HepG2 (cell line): ENCODE results near the gene KDM7A. TPM values are rescaled to one million over a fixed set of nuclear protein-coding genes. Genes with fewer than 3 reads are reported as not detected.

Experiments used
- ATAC-seq: fragments of 200-7000 bp; cut with Tn5 transposase; 3 replicates; pipeline ENCODE4 v1.9.1; 2020; ENCODE audit warnings: mild to moderate bottlenecking, moderate library complexity
- BruUV-seq: library from RNA; stranded (reverse); fragments of 400-500 nt; replicated peaks from 2 replicates; lab custom pipeline; 2021; lab: Mats Ljungman, UMichigan
- CTCF ChIA-PET: fragments of 300-600 bp; formaldehyde crosslinking; extraction: SDS; loops from one replicate; lab custom pipeline; 2021; ENCODE audit warnings: low total read pairs, inconsistent platforms, low intra/inter-chr PET ratio; lab: Yijun Ruan, JAX
- POLR2A ChIA-PET: fragments of 350-600 bp; sonication (Branson Sonifier 250); formaldehyde crosslinking; loops from one replicate; lab custom pipeline; 2020; ENCODE audit warnings: antibody characterized with exemption, inconsistent platforms; lab: Yijun Ruan, JAX
- DNase-seq: peaks from one replicate; pipeline ENCODE4 v3.0.0-alpha.2; 2015; ENCODE audit warnings: low spot score
- FAIRE-seq: peaks from 3 replicates; lab custom pipeline; 2011; peaks lifted over from hg19 to GRCh38; lab: Jason Lieb, UNC
- H2AFZ ChIP-seq: one replicate; pipeline ENCODE4 v1.6.1; 2011; ENCODE audit warnings: low read length, inconsistent platforms
- H3K27ac ChIP-seq: fragments of 300-600 bp; 3 replicates; pipeline ENCODE4 v1.8.0; 2011; ENCODE audit warnings: mixed run types, mild to moderate bottlenecking, mixed read lengths, low read length, inconsistent platforms; ENCODE audit not compliant: insufficient read depth; ENCODE audit errors: extremely low read length
- H3K27me3 ChIP-seq, 2 experiments: fragments of 200-600 bp in 1 of 2; 2 replicates in 1 of 2; 3 replicates in 1 of 2; pipeline versions ENCODE4 v1.6.0 to v1.8.0; 2011; ENCODE audit warnings: low read length in 2 of 2, mild to moderate bottlenecking in 2 of 2, moderate library complexity in 2 of 2, inconsistent platforms in 1 of 2; ENCODE audit not compliant: insufficient read depth in 2 of 2, control insufficient read depth in 1 of 2
- H3K36me3 ChIP-seq, 2 experiments: fragments of 200-600 bp in 1 of 2; replicated peaks in 1 of 2; 2 replicates in 1 of 2; 3 replicates in 1 of 2; pipeline versions ENCODE4 v1.5.1 to v1.8.0; 2011; ENCODE audit warnings: low read length in 2 of 2, inconsistent platforms in 1 of 2; ENCODE audit not compliant: insufficient read depth in 2 of 2, control insufficient read depth in 1 of 2
- H3K4me1 ChIP-seq: 2 replicates; pipeline ENCODE4 v1.5.1; 2012; ENCODE audit warnings: low read length, inconsistent platforms; ENCODE audit not compliant: insufficient read depth
- H3K4me2 ChIP-seq: 2 replicates; pipeline ENCODE4 v1.6.0; 2011; ENCODE audit warnings: low read depth, low read length, inconsistent platforms
- H3K4me3 ChIP-seq, 3 experiments: fragments of 200-600 bp in 1 of 3; sonication (generic), shearing (Covaris generic) in 1 of 3; replicated peaks in 1 of 3; 2 replicates each; pipeline ENCODE4 v1.5.1; 2011 to 2016; ENCODE audit warnings: low read length in 3 of 3, inconsistent platforms in 2 of 3, low read depth in 2 of 3, mild to moderate bottlenecking in 2 of 3, control low read depth in 1 of 3, mixed read lengths in 1 of 3; ENCODE audit not compliant: insufficient read depth in 1 of 3
- H3K79me2 ChIP-seq: one replicate; pipeline ENCODE4 v1.6.1; 2011; ENCODE audit warnings: low read length, inconsistent platforms; ENCODE audit not compliant: insufficient read depth
- H3K9ac ChIP-seq: 2 replicates; pipeline ENCODE4 v1.6.0; 2011; ENCODE audit warnings: mild to moderate bottlenecking, low read depth, low read length, inconsistent platforms; ENCODE audit not compliant: insufficient read depth
- H3K9me3 ChIP-seq: 2 replicates; pipeline ENCODE4 v1.5.1; 2012; ENCODE audit warnings: mild to moderate bottlenecking, low read length
- H4K20me1 ChIP-seq: 2 replicates; pipeline ENCODE4 v1.6.0; 2011; ENCODE audit warnings: inconsistent platforms, mild to moderate bottlenecking, low read length, moderate library complexity; ENCODE audit not compliant: insufficient read depth
- POLR2AphosphoS2 ChIP-seq: IDR thresholded peaks from 2 replicates; pipeline ENCODE4 v1.6.1; 2011; ENCODE audit warnings: low read depth, low read length, improper control_type of control experiment
- POLR2G ChIP-seq: fragments of 200-400 bp; formaldehyde crosslinking; IDR thresholded peaks from 2 replicates; pipeline ENCODE4 v1.6.1; 2018; ENCODE audit warnings: mild to moderate bottlenecking, low read depth, low read length, moderate library complexity
- RBM22 ChIP-seq: fragments of 200-400 bp; formaldehyde crosslinking; optimal IDR thresholded peaks from 2 replicates; pipeline ENCODE3; 2017; ENCODE audit warnings: mild to moderate bottlenecking, low read length, moderate library complexity
- SSRP1 ChIP-seq: IDR thresholded peaks from 2 replicates; pipeline ENCODE4 v1.6.1; 2016; ENCODE audit warnings: control low read depth
- ZBTB38 ChIP-seq: sonication (generic); formaldehyde crosslinking; IDR thresholded peaks from 2 replicates; pipeline ENCODE4 v1.5.1; 2020; ENCODE audit warnings: mild to moderate bottlenecking, missing genetic modification reagents
- WGBS: methylation state at CpG from one replicate; pipeline ENCODE4 v1.1.6; 2017; ENCODE audit warnings: low lambda C conversion rate; 5-methylcytosine and 5-hydroxymethylcytosine counted together
- in situ Hi-C: cut with HindIII; loops from 2 replicates; pipeline ENCODE4 v1.10.0; 2017; ENCODE audit warnings: low pct_unique_long_range_greater_than_20kb; ENCODE audit not compliant: extremely low pct_ligation_motif_present
- intact Hi-C: fragments of 100-400 bp; cut with micrococcal nuclease; formaldehyde crosslinking; loops from one replicate; pipeline ENCODE4 v1.10.0; 2022; ENCODE audit not compliant: unreplicated experiment
- polyA plus RNA-seq, 8 experiments: library from polyadenylated mRNA; depleted of rRNA in 3 of 8; stranded (reverse) in 7 of 8; unstranded in 1 of 8; fragments of >200 nt; fragmentation: Illumina TruSeq in 4 of 8; extraction: Trizol in 4 of 8; gene quantifications; 2 replicates each; pipeline versions ENCODE4 v1.2.1 to v1.2.3, GENCODE V29; 2011 to 2016; ENCODE audit warnings: low read depth in 4 of 8, missing spikeins in 1 of 8, mixed read lengths in 1 of 8; ENCODE audit not compliant: insufficient read depth in 1 of 8
- total RNA-seq, 5 experiments: library from RNA; depleted of rRNA; stranded (reverse); fragments of >200 nt; fragmentation: Illumina TruSeq; extraction: Trizol; gene quantifications; 2 replicates each; pipeline ENCODE4 v1.2.3, GENCODE V29; 2016; ENCODE audit warnings: low read depth in 1 of 5
- TF ChIP-seq, protein P1 (sequence below): sonication (generic); formaldehyde crosslinking; IDR thresholded peaks from 2 replicates; pipeline ENCODE4 v1.8.1; 2023; ENCODE audit warnings: mild to moderate bottlenecking, missing genetic modification reagents
- TF ChIP-seq, protein P2 (sequence below): sonication (generic); formaldehyde crosslinking; conservative IDR thresholded peaks from 2 replicates; pipeline ENCODE4 v1.8.0; 2022; ENCODE audit warnings: mild to moderate bottlenecking, moderate library complexity, missing genetic modification reagents

Gene KDM7A
- total and polyA plus RNA-seq, 2 of the 13 experiments (the other 11 are each of a cell fraction or from before 2014, with no cell fraction given): 10.8 to 16.8 TPM

DNA sequence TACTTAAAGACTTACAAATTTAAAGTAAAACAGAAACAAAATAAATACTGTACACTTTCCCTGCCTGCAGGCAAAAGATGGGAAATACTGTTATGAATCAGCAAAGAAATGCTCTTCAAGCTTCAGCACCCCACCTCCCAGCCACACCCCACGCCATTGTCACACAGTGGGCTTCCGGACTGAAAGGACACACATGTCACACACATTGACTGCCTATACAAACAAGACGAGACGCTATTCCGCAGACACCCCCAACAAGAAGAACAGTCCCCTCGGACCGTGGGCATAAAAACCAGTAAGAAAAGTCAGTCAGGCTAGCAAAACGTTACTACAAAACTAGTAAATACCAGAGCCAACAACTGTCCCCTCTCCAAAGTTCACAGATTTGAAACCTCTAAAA is 91.8 kb downstream of the KDM7A start:
- no peak overlapping the region for H3K4me2 ChIP-seq
- no peak overlapping the region for H3K27ac ChIP-seq
- no peak for DNase-seq
- 98% methylated on average over 8 of the region's 8 CpGs for WGBS
- no peak overlapping the region for H2AFZ ChIP-seq
- no peaks in the 10 kb centered on the region; the same call in 1 of the 2 replicates for H4K20me1 ChIP-seq
- CTCF ChIA-PET: no interaction called here
- no peak overlapping the region for H3K4me3 ChIP-seq
- H3K9me3 ChIP-seq: no peaks in the 10 kb centered on the region
- intact Hi-C loops (no loop called here), in situ Hi-C loops (loop anchor here (25.0 kb wide), 1 partner anchor 252 kb away; no protein-coding TSS in a partner anchor)
- no peak overlapping the region for H3K9ac ChIP-seq
- FAIRE-seq: no peak
- H3K79me2 ChIP-seq: no peaks in the 10 kb centered on the region
- H3K27me3 ChIP-seq: no peaks in the 10 kb centered on the region
- ATAC-seq: no peak
- H3K36me3 ChIP-seq: peaks cover 3 to 4% of the 10 kb centered on the region in 2 experiments; a peak in 3 of 5 replicates
- H3K4me1 ChIP-seq: peaks cover 13% of the 10 kb centered on the region
- no peak for TF ChIP-seq ZBTB38
- peak; percentile 15 for TF ChIP-seq RBM22
- no TSS peak for BruUV-seq
- POLR2A ChIA-PET: no interaction called here

DNA sequence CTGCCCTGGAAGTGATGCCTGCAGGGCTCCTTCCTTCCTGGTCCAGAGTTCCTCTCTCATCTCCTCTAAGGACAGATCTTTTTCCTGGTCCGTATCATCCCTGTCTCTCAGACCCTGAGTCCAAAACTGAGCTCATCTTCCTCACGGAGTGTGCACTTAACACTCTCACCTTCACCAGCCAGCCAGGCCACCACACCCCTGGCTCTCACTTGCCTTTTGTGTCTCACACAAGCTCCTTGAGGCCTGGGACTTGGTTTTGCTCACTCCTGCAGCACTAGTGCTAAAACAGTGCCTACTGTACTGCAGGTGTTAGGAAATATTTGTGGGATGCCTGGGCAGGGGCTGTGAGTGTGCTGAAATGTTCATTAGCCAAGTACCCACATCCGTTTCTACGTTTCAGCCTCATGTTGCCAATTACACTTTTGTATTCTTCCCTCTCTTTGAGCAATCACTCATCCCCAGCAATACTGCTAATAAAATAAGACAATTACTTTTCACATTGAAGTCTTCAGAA is 92.6 kb downstream of the KDM7A start:
- no peak for ATAC-seq
- DNase-seq: no peak
- Histone ChIP-seq H3K9ac (no peak overlapping the region), H3K4me1 (peaks cover 21% of the 10 kb centered on the region), H4K20me1 (no peaks in the 10 kb centered on the region; the same call in 1 of the 2 replicates), H3K4me2 (no peak overlapping the region), H3K36me3 (peaks cover 0 to 3% of the 10 kb centered on the region in 2 experiments; a peak in 2 of 5 replicates), H2AFZ (no peak overlapping the region), H3K79me2 (no peaks in the 10 kb centered on the region), H3K27me3 (no peaks in the 10 kb centered on the region), H3K4me3 (no peak overlapping the region), H3K27ac (no peak overlapping the region), H3K9me3 (no peaks in the 10 kb centered on the region)
- 98% methylated on average over 4 of the region's 4 CpGs for WGBS
- POLR2A ChIA-PET: no interaction called here
- FAIRE-seq: no peak
- intact Hi-C loops: no loop called here
- TF ChIP-seq, protein P1, sequence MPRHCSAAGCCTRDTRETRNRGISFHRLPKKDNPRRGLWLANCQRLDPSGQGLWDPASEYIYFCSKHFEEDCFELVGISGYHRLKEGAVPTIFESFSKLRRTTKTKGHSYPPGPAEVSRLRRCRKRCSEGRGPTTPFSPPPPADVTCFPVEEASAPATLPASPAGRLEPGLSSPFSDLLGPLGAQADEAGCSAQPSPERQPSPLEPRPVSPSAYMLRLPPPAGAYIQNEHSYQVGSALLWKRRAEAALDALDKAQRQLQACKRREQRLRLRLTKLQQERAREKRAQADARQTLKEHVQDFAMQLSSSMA (CRISPR knock-in tag): no peak
- TF ChIP-seq SSRP1 (CRISPR knock-in tag) (peak; percentile 46; the same call in 1 of the 2 replicates), POLR2AphosphoS2 (0 out of 2 replicates have a peak, but pooled peaks have one; percentile 42), RBM22 (peak; percentile 71), POLR2G (0 out of 2 replicates have a peak, but pooled peaks have one; percentile 15)
- TF ChIP-seq, protein P2, sequence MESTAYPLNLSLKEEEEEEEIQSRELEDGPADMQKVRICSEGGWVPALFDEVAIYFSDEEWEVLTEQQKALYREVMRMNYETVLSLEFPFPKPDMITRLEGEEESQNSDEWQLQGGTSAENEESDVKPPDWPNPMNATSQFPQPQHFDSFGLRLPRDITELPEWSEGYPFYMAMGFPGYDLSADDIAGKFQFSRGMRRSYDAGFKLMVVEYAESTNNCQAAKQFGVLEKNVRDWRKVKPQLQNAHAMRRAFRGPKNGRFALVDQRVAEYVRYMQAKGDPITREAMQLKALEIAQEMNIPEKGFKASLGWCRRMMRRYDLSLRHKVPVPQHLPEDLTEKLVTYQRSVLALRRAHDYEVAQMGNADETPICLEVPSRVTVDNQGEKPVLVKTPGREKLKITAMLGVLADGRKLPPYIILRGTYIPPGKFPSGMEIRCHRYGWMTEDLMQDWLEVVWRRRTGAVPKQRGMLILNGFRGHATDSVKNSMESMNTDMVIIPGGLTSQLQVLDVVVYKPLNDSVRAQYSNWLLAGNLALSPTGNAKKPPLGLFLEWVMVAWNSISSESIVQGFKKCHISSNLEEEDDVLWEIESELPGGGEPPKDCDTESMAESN (CRISPR knock-in tag): no peak
- in situ Hi-C loops: loop anchor here (25.0 kb wide), 1 partner anchor 253 kb away; no protein-coding TSS in a partner anchor
- CTCF ChIA-PET: no interaction called here
- no TSS peak for BruUV-seq
